ENCODE data around the gene DGKQ. TPM values are rescaled to one million over a fixed set of nuclear protein-coding genes. Genes with fewer than 3 reads are reported as not detected.

DGKQ gene
- total and polyA plus RNA-seq, 2 experiments from 2014 or later: 4.0 to 22.4 TPM

DNA sequence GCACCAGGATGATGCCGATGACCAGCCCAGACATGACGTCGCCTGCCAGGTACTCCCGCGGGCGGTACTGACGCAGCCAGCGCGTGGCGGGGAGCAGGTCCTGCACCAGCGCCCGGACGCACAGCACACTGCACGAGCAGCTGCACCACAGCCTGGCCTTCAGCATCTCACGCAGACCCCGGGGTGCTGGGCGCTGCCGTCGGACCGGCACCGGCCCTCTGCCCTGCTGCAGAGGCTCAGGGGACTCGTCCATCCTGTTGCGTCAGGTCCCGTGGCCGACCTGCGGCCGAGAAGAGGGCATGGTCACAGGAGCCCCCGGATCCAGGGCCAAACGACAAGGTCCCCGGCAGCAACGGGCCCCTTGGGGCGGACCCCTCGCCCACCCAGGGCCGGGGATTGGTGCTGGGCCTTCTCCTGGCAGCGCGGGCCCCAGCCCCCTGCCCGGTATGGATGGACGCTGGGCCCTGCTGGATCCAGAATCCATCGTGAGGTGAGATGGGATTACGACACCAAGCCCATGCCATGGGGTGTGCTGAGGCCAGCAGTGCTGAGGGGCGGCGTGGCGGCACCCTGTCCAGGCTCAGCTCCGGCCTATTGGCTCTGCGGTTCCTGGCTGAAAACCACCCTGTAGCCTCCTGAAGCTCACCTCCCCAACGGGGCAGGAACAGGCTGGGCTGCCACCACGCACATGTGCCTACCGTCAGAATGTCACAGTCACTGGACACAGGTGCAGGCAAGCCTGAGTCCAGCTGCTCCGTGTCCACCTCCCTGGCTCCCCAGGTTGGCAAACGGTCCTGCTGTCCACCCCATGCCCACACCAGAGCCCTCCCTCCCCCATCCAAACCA lies 18.3 kb upstream of the DGKQ start:
- ATAC-seq (no peak), DNase-seq (ENCODE audit: low spot score) (no peak)
- H3K36me3 ChIP-seq (ENCODE audit: insufficient read depth): no peaks in the 10 kb centered on the region
- Mint-ChIP-seq H3K27me3 (ENCODE audit: insufficient read depth, low read depth, poor library complexity) (peaks cover 17% of the 10 kb centered on the region), H3K36me3 (ENCODE audit: low read depth) (no peaks in the 10 kb centered on the region), H3K4me1 (no peaks in the 10 kb centered on the region), H3K9me3 (no peaks in the 10 kb centered on the region), H3K4me3 (no peak overlapping the region), H3K27ac (no peak overlapping the region)
- no peak overlapping the region for H3K4me2 ChIP-seq
- no peak overlapping the region for H3K4me3 ChIP-seq
- peaks cover 12% of the 10 kb centered on the region for H3K27me3 ChIP-seq (ENCODE audit: insufficient read depth)
- no peak overlapping the region for H3K27ac ChIP-seq (ENCODE audit: low read depth)
- TF ChIP-seq ZNF462 (CRISPR knock-in tag; IDR thresholded peaks at IDR 0.05) (no peak), REST (IDR thresholded peaks at IDR 0.05; ENCODE audit: unreplicated experiment) (no peak), ZNF114 (CRISPR knock-in tag; IDR thresholded peaks at IDR 0.05) (no peak), STAT1 (IDR thresholded peaks at IDR 0.05; ENCODE audit: unreplicated experiment) (no peak), JUNB (IDR thresholded peaks at IDR 0.05; ENCODE audit: unreplicated experiment) (no peak), ZNF331 (CRISPR knock-in tag; IDR thresholded peaks at IDR 0.05; ENCODE audit: low read depth) (no peak), NANOG (IDR thresholded peaks at IDR 0.05; ENCODE audit: borderline replicate concordance) (no peak), ETS1 (IDR thresholded peaks at IDR 0.05) (no peak), EZH2 (IDR thresholded peaks at IDR 0.05; ENCODE audit: low read depth, unreplicated experiment) (no peak), CREB1 (CRISPR knock-in tag; IDR thresholded peaks at IDR 0.05; ENCODE audit: low read depth) (no peak), EZH2phosphoT487 (IDR thresholded peaks at IDR 0.05; ENCODE audit: unreplicated experiment) (no peak), POLR2AphosphoS5 (IDR thresholded peaks at IDR 0.05; ENCODE audit: low read depth) (no peak)
- TF ChIP-seq, protein P1, sequence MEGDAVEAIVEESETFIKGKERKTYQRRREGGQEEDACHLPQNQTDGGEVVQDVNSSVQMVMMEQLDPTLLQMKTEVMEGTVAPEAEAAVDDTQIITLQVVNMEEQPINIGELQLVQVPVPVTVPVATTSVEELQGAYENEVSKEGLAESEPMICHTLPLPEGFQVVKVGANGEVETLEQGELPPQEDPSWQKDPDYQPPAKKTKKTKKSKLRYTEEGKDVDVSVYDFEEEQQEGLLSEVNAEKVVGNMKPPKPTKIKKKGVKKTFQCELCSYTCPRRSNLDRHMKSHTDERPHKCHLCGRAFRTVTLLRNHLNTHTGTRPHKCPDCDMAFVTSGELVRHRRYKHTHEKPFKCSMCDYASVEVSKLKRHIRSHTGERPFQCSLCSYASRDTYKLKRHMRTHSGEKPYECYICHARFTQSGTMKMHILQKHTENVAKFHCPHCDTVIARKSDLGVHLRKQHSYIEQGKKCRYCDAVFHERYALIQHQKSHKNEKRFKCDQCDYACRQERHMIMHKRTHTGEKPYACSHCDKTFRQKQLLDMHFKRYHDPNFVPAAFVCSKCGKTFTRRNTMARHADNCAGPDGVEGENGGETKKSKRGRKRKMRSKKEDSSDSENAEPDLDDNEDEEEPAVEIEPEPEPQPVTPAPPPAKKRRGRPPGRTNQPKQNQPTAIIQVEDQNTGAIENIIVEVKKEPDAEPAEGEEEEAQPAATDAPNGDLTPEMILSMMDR (conservative IDR thresholded peaks at IDR 0.05; ENCODE audit: low read depth in 2 of 2): no peak
- H4K20me1 ChIP-seq (replicated peaks; ENCODE audit: insufficient read depth): no peaks in the 10 kb centered on the region
- H3F3A ChIP-seq (replicated peaks; ENCODE audit: low read depth): 0 out of 2 replicates have a peak, but pooled peaks cover 2% of the 10 kb centered on the region
- no peaks in the 10 kb centered on the region for H3K9me2 ChIP-seq (ENCODE audit: insufficient read depth)
- no peak overlapping the region for H2AFZ ChIP-seq
- H3K79me2 ChIP-seq (replicated peaks; ENCODE audit: insufficient read depth): no peaks in the 10 kb centered on the region
- no peaks in the 10 kb centered on the region for H3K4me1 ChIP-seq (ENCODE audit: insufficient read depth)

All from GM23338 (cell line).